ENCODE measurements around the gene MLIP.

Gene MLIP

DNA sequence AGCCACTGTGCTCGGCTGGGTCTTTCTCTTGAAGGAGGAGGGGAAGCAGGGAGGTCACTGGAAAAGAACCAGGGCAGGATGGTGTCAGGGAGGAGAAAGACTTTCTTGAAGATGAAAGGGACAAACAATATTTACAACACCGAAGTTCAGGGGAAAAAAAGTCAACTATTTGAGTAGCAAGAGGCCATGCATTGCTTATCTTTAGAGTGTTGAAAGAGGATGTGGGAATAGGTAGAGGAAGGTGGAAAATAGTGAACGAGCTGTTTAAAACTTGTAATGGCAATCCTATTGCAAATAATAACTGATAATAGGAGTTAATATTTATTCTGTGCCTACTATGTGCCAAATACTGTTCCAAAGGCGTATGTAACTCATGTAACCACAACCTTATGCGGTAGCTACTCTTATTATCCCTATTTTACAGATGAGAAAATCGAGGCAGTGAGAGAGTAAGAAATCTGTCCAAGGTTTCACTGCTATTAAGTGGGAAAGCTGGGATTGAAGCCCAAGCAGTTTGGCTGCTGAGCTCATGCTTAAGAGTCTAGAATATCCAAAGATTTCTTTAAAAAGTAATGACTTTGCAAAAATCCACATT lies 12.7 kb upstream of the MLIP start:
- Histone ChIP-seq H3K27me3 (ENCODE audit: control insufficient read depth, insufficient read depth, low read length) (no peaks in the 10 kb centered on the region), H3K9me3 (ENCODE audit: control insufficient read depth, low read length) (no peaks in the 10 kb centered on the region), H3K4me3 (ENCODE audit: low read length) (no peak overlapping the region), H3K4me1 (ENCODE audit: control insufficient read depth, insufficient read depth, low read length) (no peaks in the 10 kb centered on the region), H3K36me3 (ENCODE audit: control insufficient read depth, insufficient read depth, low read length) (no peaks in the 10 kb centered on the region), H3K9ac (ENCODE audit: low read length) (no peak overlapping the region)

- Histone ChIP-seq H3K4me3 (ENCODE audit: low read length) (no peak overlapping the region), H3K9me3 (ENCODE audit: control insufficient read depth, low read length) (no peaks in the 10 kb centered on the region), H3K9ac (ENCODE audit: low read length) (no peak overlapping the region), H3K27me3 (ENCODE audit: control insufficient read depth, insufficient read depth, low read length) (no peaks in the 10 kb centered on the region), H3K36me3 (ENCODE audit: control insufficient read depth, insufficient read depth, low read length) (no peaks in the 10 kb centered on the region), H3K4me1 (ENCODE audit: control insufficient read depth, insufficient read depth, low read length) (no peaks in the 10 kb centered on the region)
Measured at GRCh38 chr6:54099225-54099624, 12.0 kb upstream of the MLIP start.

GRCh38 chr6:54100411-54101006 lies 10.7 kb upstream of the MLIP start:
- H3K9me3 ChIP-seq (ENCODE audit: control insufficient read depth, low read length): no peaks in the 10 kb centered on the region
- H3K4me1 ChIP-seq (ENCODE audit: control insufficient read depth, insufficient read depth, low read length): no peaks in the 10 kb centered on the region
- no peak overlapping the region for H3K9ac ChIP-seq (ENCODE audit: low read length)
- H3K27me3 ChIP-seq (ENCODE audit: control insufficient read depth, insufficient read depth, low read length): no peaks in the 10 kb centered on the region
- no peaks in the 10 kb centered on the region for H3K36me3 ChIP-seq (ENCODE audit: control insufficient read depth, insufficient read depth, low read length)
- H3K4me3 ChIP-seq (ENCODE audit: low read length): no peak overlapping the region

- H3K9me3 ChIP-seq (ENCODE audit: control insufficient read depth, low read length): no peaks in the 10 kb centered on the region
- H3K36me3 ChIP-seq (ENCODE audit: control insufficient read depth, insufficient read depth, low read length): no peaks in the 10 kb centered on the region
Measured at GRCh38 chr6:54102238-54102637, 9.0 kb upstream of the MLIP start.

GRCh38 chr6:54103497-54103896 lies 7.7 kb upstream of the MLIP start:
- Histone ChIP-seq H3K27me3 (ENCODE audit: control insufficient read depth, insufficient read depth, low read length) (no peaks in the 10 kb centered on the region), H3K4me1 (ENCODE audit: control insufficient read depth, insufficient read depth, low read length) (no peaks in the 10 kb centered on the region), H3K4me3 (ENCODE audit: low read length) (no peak overlapping the region), H3K36me3 (ENCODE audit: control insufficient read depth, insufficient read depth, low read length) (no peaks in the 10 kb centered on the region), H3K9me3 (ENCODE audit: control insufficient read depth, low read length) (no peaks in the 10 kb centered on the region), H3K9ac (ENCODE audit: low read length) (no peak overlapping the region)

More at GRCh38 chr6:54102238-54102637, 9.0 kb upstream of the MLIP start:
- H3K27me3 ChIP-seq (ENCODE audit: control insufficient read depth, insufficient read depth, low read length): no peaks in the 10 kb centered on the region
- H3K4me1 ChIP-seq (ENCODE audit: control insufficient read depth, insufficient read depth, low read length): no peaks in the 10 kb centered on the region
- no peak overlapping the region for H3K9ac ChIP-seq (ENCODE audit: low read length)
- no peak overlapping the region for H3K4me3 ChIP-seq (ENCODE audit: low read length)

- Histone ChIP-seq H3K27me3 (ENCODE audit: control insufficient read depth, insufficient read depth, low read length) (no peaks in the 10 kb centered on the region), H3K36me3 (ENCODE audit: control insufficient read depth, insufficient read depth, low read length) (no peaks in the 10 kb centered on the region), H3K4me3 (ENCODE audit: low read length) (no peak overlapping the region), H3K9ac (ENCODE audit: low read length) (no peak overlapping the region), H3K9me3 (ENCODE audit: control insufficient read depth, low read length) (no peaks in the 10 kb centered on the region), H3K4me1 (ENCODE audit: control insufficient read depth, insufficient read depth, low read length) (peaks cover 3% of the 10 kb centered on the region)
Measured at GRCh38 chr6:54106727-54107126, 4.5 kb upstream of the MLIP start.

DNA sequence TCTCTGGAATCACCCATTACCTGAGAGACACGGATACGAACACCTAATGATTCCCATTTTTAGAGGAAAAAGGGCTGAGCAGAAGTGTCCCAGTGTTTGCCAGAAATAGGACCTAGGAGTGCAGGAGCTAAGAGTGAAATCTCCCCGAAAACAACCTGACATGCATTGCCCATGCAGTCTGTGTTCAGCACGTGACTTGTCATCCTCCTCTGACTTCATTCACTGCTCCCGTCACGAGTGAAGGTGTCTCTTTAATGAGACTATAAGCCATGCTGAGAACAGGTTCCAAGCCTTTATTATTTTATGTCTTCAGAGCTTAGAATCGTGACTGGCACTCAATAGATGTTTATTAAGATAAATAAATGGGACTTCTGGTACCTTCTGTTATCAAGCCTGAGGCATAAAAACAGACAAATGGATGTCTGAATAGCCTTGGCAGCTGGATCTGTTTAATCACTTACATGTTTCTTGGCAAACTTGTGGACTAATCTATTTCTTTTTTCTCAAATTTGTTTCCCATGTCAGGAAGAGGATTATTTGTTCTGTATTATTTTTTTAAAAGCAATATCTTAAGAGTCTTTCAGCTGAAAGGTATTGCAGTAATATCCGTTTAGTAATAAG lies 3.7 kb upstream of the MLIP start:
- Histone ChIP-seq H3K36me3 (ENCODE audit: control insufficient read depth, insufficient read depth, low read length) (no peaks in the 10 kb centered on the region), H3K4me1 (ENCODE audit: control insufficient read depth, insufficient read depth, low read length) (peaks cover 4% of the 10 kb centered on the region), H3K9me3 (ENCODE audit: control insufficient read depth, low read length) (no peaks in the 10 kb centered on the region), H3K27me3 (ENCODE audit: control insufficient read depth, insufficient read depth, low read length) (no peaks in the 10 kb centered on the region), H3K4me3 (ENCODE audit: low read length) (no peak overlapping the region), H3K9ac (ENCODE audit: low read length) (no peak overlapping the region)

- Histone ChIP-seq H3K27me3 (ENCODE audit: control insufficient read depth, insufficient read depth, low read length) (no peaks in the 10 kb centered on the region), H3K36me3 (ENCODE audit: control insufficient read depth, insufficient read depth, low read length) (no peaks in the 10 kb centered on the region), H3K9me3 (ENCODE audit: control insufficient read depth, low read length) (no peaks in the 10 kb centered on the region), H3K4me3 (ENCODE audit: low read length) (no peak overlapping the region), H3K4me1 (ENCODE audit: control insufficient read depth, insufficient read depth, low read length) (peaks cover 4% of the 10 kb centered on the region), H3K9ac (ENCODE audit: low read length) (no peak overlapping the region)
Measured at GRCh38 chr6:54108271-54108670, 3.0 kb upstream of the MLIP start.

DNA sequence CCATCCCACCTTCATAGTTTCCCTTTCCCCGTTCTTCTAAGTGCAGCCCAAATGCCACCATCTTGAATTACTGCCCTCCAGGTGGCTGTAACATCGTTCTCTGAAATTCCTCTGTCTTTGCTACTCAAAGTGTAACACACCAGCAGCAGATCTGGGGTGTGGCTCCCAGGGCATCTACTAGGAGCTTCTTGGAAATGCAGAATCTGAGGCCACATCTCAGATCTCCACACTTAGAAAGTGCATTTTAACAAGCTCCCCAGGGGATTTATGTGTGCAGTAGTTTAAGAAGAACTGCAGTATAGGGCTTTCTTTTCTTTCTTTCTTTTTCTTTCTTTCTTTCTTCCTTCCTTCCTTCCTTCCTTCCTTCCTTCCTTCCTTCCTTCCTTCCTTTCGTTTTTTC lies 1.7 kb upstream of the MLIP start:
- Histone ChIP-seq H3K36me3 (ENCODE audit: control insufficient read depth, insufficient read depth, low read length) (no peaks in the 10 kb centered on the region), H3K4me3 (ENCODE audit: low read length) (no peak overlapping the region), H3K9me3 (ENCODE audit: control insufficient read depth, low read length) (no peaks in the 10 kb centered on the region), H3K4me1 (ENCODE audit: control insufficient read depth, insufficient read depth, low read length) (peaks cover 4% of the 10 kb centered on the region), H3K27me3 (ENCODE audit: control insufficient read depth, insufficient read depth, low read length) (no peaks in the 10 kb centered on the region), H3K9ac (ENCODE audit: low read length) (no peak overlapping the region)

DNA sequence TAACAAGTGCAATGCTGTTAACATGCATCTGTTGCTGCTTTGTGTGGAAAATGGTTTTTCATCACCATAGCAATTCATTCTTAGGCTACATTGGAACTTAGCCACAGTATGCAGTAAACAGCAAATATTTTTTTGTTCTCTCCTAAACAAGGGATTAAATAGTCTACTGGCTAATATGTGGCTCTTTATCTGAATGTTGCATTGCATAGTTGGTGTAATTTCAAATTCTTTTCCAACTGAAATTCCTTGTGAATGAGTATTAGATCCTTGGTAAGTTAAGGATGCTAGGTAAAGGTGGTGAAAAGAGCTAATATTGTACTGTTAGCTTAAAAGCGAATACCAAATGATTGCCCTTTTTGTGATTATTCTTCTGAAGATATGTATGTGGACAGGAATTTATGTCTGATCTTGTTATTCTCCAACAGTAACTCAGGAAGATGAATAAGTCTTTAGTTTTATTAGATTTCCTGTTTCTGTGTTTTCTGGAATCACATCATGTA lies 958 bp downstream of the MLIP start:
- Histone ChIP-seq H3K9me3 (ENCODE audit: control insufficient read depth, low read length) (no peaks in the 10 kb centered on the region), H3K4me1 (ENCODE audit: control insufficient read depth, insufficient read depth, low read length) (peaks cover 10% of the 10 kb centered on the region), H3K9ac (ENCODE audit: low read length) (no peak overlapping the region)

DNA sequence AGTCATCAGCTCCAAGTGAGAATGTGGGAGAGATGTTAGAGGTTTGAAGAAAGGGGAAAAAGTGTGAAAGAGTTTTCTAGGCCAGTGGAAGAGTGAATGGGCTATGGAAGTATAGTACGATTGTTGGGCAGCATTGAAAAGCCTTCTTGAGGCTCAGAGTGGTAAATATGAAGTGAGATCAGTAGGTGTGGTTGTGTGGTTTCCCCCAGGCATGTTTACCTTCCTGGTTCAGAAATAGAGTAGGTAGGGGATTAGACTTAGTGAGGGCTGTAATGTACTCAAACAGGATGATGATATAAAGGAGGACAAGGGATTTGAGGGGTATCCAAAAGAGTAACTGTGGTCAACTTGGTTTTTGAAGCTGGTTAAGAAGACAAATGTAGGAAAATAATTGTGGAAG lies 3.7 kb downstream of the MLIP start:
- no peak overlapping the region for H3K4me3 ChIP-seq (ENCODE audit: low read length)
- H3K4me1 ChIP-seq (ENCODE audit: control insufficient read depth, insufficient read depth, low read length): peaks cover 10% of the 10 kb centered on the region
- H3K27me3 ChIP-seq (ENCODE audit: control insufficient read depth, insufficient read depth, low read length): no peaks in the 10 kb centered on the region
- no peaks in the 10 kb centered on the region for H3K9me3 ChIP-seq (ENCODE audit: control insufficient read depth, low read length)
- no peak overlapping the region for H3K9ac ChIP-seq (ENCODE audit: low read length)
- no peaks in the 10 kb centered on the region for H3K36me3 ChIP-seq (ENCODE audit: control insufficient read depth, insufficient read depth, low read length)

More for the DNA sequence above, 958 bp downstream of the MLIP start:
- no peaks in the 10 kb centered on the region for H3K27me3 ChIP-seq (ENCODE audit: control insufficient read depth, insufficient read depth, low read length)
- no peak overlapping the region for H3K4me3 ChIP-seq (ENCODE audit: low read length)
- H3K36me3 ChIP-seq (ENCODE audit: control insufficient read depth, insufficient read depth, low read length): no peaks in the 10 kb centered on the region

DNA sequence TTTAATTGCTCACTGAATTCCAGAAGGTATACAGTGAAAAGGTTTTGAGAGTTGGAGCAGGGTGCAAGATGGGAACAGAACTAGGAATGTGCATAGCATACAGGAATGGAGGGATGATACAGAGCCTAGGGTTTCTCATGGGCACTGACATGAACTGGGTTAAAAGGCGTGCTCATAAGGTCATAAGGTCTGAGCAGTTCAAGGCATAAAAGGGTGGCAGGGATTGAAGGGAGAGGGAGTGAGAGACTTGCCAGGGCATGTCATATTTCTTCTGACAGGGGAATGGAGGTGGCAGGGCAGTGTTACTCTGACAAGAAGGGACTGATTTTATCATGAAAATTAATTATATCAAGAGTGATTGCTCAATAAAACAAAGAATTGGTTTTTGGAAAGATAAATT lies 4.7 kb downstream of the MLIP start:
- Histone ChIP-seq H3K27me3 (ENCODE audit: control insufficient read depth, insufficient read depth, low read length) (no peaks in the 10 kb centered on the region), H3K9me3 (ENCODE audit: control insufficient read depth, low read length) (no peaks in the 10 kb centered on the region), H3K4me1 (ENCODE audit: control insufficient read depth, insufficient read depth, low read length) (peaks cover 10% of the 10 kb centered on the region), H3K4me3 (ENCODE audit: low read length) (no peak overlapping the region), H3K36me3 (ENCODE audit: control insufficient read depth, insufficient read depth, low read length) (no peaks in the 10 kb centered on the region), H3K9ac (ENCODE audit: low read length) (no peak overlapping the region)

Measured in mucosa of stomach (tissue), 1 donor.